ENCODE results near the gene ZNF423. TPM values are rescaled to one million over a fixed set of nuclear protein-coding genes. Genes with fewer than 3 reads are reported as not detected.
A peak's percentile ranks its signal among the peaks of the same experiment; 100 is the strongest.

The ZNF423 gene
- total RNA-seq, 1 experiment from 2014 or later: 43.6 TPM

- H3K4me3 ChIP-seq (ENCODE audit: insufficient read depth, low read depth, low read length): no peak overlapping the region
- no peaks in the 10 kb centered on the region for H3K27me3 ChIP-seq (ENCODE audit: control insufficient read depth, insufficient read depth, low read length)
- no peak for DNase-seq
- no peaks in the 10 kb centered on the region for H3K36me3 ChIP-seq (replicated peaks; ENCODE audit: control insufficient read depth, insufficient read depth, low read length)
Observed at GRCh38 chr16:49550666-49551065, 305.2 kb downstream of the ZNF423 start.

DNA sequence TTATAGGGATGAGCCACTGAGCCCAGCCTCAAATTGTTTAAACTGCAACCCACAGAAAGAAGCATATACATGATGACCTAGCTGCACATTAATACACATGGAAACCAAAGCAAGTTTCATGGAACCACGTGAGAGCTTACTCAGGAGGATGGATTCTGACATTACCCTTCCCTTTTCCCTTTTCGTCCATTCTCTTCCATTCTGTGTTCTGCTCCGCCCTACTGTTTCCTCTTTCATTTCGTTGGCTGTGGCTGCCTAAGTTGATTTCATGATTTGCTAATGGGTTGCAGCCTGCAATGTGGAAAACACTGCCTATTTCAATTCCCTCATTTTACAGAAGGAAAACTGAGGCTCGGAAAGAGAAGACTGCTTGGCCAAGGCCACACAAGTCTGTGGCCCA, 305.8 kb downstream of the ZNF423 start:
- no peaks in the 10 kb centered on the region for H3K36me3 ChIP-seq (replicated peaks; ENCODE audit: control insufficient read depth, insufficient read depth, low read length)
- DNase-seq: no peak
- H3K4me3 ChIP-seq (ENCODE audit: insufficient read depth, low read depth, low read length): no peak overlapping the region
- no peaks in the 10 kb centered on the region for H3K27me3 ChIP-seq (ENCODE audit: control insufficient read depth, insufficient read depth, low read length)

GRCh38 chr16:49548325-49548970, 307.5 kb downstream of the ZNF423 start:
- no peak for DNase-seq
- no peak overlapping the region for H3K4me3 ChIP-seq (ENCODE audit: insufficient read depth, low read depth, low read length)
- H3K36me3 ChIP-seq (replicated peaks; ENCODE audit: control insufficient read depth, insufficient read depth, low read length): no peaks in the 10 kb centered on the region
- H3K27me3 ChIP-seq (ENCODE audit: control insufficient read depth, insufficient read depth, low read length): no peaks in the 10 kb centered on the region

DNA sequence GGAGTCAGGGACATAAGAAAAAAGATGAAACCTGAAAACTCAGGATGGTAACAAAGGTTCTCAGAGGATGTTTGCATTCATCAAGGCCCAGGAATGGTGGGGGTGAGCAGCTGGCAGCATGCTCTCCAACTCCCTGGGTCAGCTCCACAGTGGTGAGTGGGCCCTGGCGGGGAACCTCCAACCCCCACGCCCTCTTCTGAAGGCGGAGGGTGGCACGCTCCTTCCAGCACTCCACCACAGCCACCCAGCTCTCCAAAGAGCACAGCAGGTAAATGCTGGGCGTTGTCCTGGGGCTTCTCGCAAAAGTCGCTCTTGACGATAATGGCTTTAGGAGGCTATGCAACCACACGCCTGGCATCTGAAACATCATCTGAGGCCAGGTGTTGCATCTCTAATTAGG, 308.5 kb downstream of the ZNF423 start:
- H3K4me3 ChIP-seq (ENCODE audit: insufficient read depth, low read depth, low read length): no peak overlapping the region
- H3K27me3 ChIP-seq (ENCODE audit: control insufficient read depth, insufficient read depth, low read length): no peaks in the 10 kb centered on the region
- H3K36me3 ChIP-seq (replicated peaks; ENCODE audit: control insufficient read depth, insufficient read depth, low read length): no peaks in the 10 kb centered on the region
- no peak for DNase-seq

DNA sequence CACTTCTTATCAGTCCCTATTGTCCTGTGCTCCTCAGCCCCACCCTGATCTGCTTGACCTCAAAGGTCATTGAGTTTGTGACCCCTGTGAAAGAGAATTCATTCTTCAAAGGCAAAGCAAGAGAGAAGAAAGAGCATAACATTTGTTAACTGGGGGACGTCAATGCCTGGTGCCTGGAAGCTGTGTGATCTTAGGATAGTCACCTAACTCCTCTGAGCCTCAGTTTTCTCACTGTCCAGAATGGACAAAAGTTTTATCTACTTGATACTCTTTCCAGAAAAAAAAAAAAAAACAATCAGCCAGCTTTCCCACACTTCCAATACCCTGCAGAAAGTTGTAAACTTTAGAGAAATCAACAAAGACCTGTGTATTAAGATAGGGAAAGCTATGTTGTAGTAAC, 309.2 kb downstream of the ZNF423 start:
- DNase-seq: peak; percentile 39
- Histone ChIP-seq H3K4me3 (ENCODE audit: insufficient read depth, low read depth, low read length) (no peak overlapping the region), H3K36me3 (replicated peaks; ENCODE audit: control insufficient read depth, insufficient read depth, low read length) (no peaks in the 10 kb centered on the region), H3K27me3 (ENCODE audit: control insufficient read depth, insufficient read depth, low read length) (no peaks in the 10 kb centered on the region)

- no peaks in the 10 kb centered on the region for H3K27me3 ChIP-seq (ENCODE audit: control insufficient read depth, insufficient read depth, low read length)
- H3K36me3 ChIP-seq (replicated peaks; ENCODE audit: control insufficient read depth, insufficient read depth, low read length): no peaks in the 10 kb centered on the region
- no peak overlapping the region for H3K4me3 ChIP-seq (ENCODE audit: insufficient read depth, low read depth, low read length)
- no peak for DNase-seq
Observed at GRCh38 chr16:49545741-49546448, 310.0 kb downstream of the ZNF423 start.

DNA sequence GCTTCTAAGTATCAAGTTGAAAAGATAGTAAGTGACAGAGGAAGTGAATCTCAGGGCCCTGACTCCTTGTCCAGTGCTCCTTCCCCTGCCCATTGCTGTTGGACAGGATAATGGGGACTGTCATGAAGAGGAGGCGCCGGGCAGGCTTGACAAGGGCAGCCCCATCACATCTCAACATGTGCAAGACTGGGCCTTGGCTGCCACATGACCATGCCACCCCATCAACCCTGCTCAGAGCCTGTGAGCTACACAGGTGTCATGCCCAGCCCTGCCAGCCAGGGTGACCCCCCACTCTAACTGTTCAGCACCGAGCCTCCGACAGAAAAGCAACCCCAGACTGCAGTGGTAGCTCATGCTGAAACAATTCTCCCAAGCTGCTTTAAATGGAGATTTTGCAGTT, 310.7 kb downstream of the ZNF423 start:
- Histone ChIP-seq H3K4me3 (ENCODE audit: insufficient read depth, low read depth, low read length) (no peak overlapping the region), H3K27me3 (ENCODE audit: control insufficient read depth, insufficient read depth, low read length) (no peaks in the 10 kb centered on the region), H3K36me3 (replicated peaks; ENCODE audit: control insufficient read depth, insufficient read depth, low read length) (no peaks in the 10 kb centered on the region)
- DNase-seq: no peak

- Histone ChIP-seq H3K36me3 (replicated peaks; ENCODE audit: control insufficient read depth, insufficient read depth, low read length) (no peaks in the 10 kb centered on the region), H3K4me3 (ENCODE audit: insufficient read depth, low read depth, low read length) (no peak overlapping the region), H3K27me3 (ENCODE audit: control insufficient read depth, insufficient read depth, low read length) (no peaks in the 10 kb centered on the region)
- DNase-seq: no peak
Observed at GRCh38 chr16:49544828-49545227, 311.1 kb downstream of the ZNF423 start.

DNA sequence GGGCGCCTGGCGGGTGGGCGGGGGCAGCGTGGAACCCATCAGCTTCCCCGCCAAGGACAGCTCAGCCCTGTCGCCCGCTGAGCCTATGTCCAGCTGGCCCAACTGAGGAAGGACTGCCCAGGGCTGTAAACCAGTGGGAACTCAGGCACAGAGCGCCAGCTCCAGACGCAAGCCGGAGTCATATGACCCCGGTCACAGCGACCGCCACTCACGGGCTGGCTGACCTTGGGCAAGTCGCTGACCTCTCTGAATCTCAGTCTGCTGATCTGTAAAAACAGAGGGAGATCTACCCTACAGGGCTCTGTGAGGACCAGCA, 312.3 kb downstream of the ZNF423 start:
- Histone ChIP-seq H3K27me3 (ENCODE audit: control insufficient read depth, insufficient read depth, low read length) (no peaks in the 10 kb centered on the region), H3K4me3 (ENCODE audit: insufficient read depth, low read depth, low read length) (no peak overlapping the region), H3K36me3 (replicated peaks; ENCODE audit: control insufficient read depth, insufficient read depth, low read length) (no peaks in the 10 kb centered on the region)
- DNase-seq: no peak

DNA sequence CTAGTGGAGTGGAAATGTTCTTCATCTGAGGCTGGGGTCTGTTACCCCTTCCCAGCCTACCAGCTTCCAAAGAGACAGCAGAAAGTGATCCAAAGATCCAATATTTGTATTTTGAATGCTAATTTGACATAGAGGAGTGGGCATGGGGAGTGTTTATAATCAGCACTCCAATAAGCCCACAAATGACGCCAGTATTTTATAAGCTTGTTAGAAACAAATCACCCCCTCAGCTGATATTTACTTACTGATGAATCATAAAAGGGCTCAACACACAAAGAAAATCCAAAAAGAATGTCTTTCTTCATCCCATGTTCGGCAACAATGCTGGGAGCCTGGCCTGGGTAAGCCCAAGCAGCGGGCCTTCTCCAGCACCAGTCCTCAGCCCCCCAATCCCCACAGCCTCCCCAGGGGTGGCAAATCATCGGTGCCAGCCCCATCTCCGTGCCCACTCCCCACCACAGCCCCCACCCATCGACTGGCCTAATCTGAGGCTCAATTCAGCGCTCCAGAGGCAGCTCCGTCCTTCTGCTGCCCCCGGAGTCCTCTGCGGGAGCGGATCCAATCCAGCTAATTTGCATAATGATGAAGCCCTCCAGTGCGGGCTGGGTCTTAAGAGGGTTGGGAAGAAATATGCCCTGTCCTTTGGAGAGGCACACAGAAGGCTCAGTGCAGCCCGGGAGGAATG, 312.8 kb downstream of the ZNF423 start:
- H3K27me3 ChIP-seq (ENCODE audit: control insufficient read depth, insufficient read depth, low read length): no peaks in the 10 kb centered on the region
- peak; percentile 80 for DNase-seq
- H3K4me3 ChIP-seq (ENCODE audit: insufficient read depth, low read depth, low read length): no peak overlapping the region
- H3K36me3 ChIP-seq (replicated peaks; ENCODE audit: control insufficient read depth, insufficient read depth, low read length): no peaks in the 10 kb centered on the region

- DNase-seq: no peak
- Histone ChIP-seq H3K4me3 (ENCODE audit: insufficient read depth, low read depth, low read length) (no peak overlapping the region), H3K27me3 (ENCODE audit: control insufficient read depth, insufficient read depth, low read length) (no peaks in the 10 kb centered on the region), H3K36me3 (replicated peaks; ENCODE audit: control insufficient read depth, insufficient read depth, low read length) (no peaks in the 10 kb centered on the region)
Observed at GRCh38 chr16:49542391-49542891, 313.5 kb downstream of the ZNF423 start.

DNA sequence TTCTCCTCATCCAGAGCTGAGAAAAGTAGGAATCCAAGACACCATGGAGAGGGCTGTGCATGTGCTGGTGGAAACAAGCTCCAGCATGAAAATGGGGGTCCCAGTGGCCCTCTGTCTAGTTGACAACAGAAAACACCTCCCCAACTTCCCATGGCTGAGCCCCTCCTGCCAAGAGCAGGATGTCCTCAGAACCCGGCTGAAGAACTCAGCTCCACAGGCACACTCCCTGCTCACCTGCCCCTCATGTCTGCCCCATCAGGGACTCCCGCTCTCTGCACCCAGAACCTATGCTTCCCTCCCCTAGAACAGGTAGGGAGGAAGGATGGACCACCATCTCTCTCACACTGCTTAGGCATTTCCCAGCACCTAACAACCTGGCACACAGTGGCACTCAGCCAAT, 315.1 kb downstream of the ZNF423 start:
- Histone ChIP-seq H3K36me3 (replicated peaks; ENCODE audit: control insufficient read depth, insufficient read depth, low read length) (no peaks in the 10 kb centered on the region), H3K4me3 (ENCODE audit: insufficient read depth, low read depth, low read length) (no peak overlapping the region), H3K27me3 (ENCODE audit: control insufficient read depth, insufficient read depth, low read length) (no peaks in the 10 kb centered on the region)
- no peak for DNase-seq

DNA sequence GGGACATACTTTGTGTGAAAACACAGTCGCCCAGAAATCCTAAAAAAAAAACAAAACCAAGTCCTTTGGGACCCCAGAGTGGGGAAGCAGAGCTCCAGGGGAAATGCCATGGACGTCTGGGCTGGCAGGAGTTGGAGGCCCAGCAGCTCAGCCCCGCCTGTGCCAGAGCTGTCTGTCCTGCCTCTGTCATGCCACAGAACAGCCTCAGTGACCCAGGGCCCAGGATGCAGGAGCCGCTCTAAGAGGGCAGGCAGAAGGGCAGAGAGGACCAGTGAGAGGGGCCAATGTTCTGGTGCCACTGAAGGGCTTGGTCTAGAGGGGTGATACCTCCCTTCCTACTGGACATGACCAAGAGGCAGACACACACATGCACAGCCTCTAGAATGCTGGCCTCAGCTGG, 316.2 kb downstream of the ZNF423 start:
- no peak overlapping the region for H3K4me3 ChIP-seq (ENCODE audit: insufficient read depth, low read depth, low read length)
- DNase-seq: no peak

GRCh38 chr16:49537924-49538459, 317.9 kb downstream of the ZNF423 start:
- Histone ChIP-seq H3K27me3 (ENCODE audit: control insufficient read depth, insufficient read depth, low read length) (no peaks in the 10 kb centered on the region), H3K4me3 (ENCODE audit: insufficient read depth, low read depth, low read length) (no peak overlapping the region), H3K36me3 (replicated peaks; ENCODE audit: control insufficient read depth, insufficient read depth, low read length) (no peaks in the 10 kb centered on the region)
- DNase-seq: peak; percentile 78

More for the DNA sequence above, 316.2 kb downstream of the ZNF423 start:
- no peaks in the 10 kb centered on the region for H3K36me3 ChIP-seq (replicated peaks; ENCODE audit: control insufficient read depth, insufficient read depth, low read length)
- no peaks in the 10 kb centered on the region for H3K27me3 ChIP-seq (ENCODE audit: control insufficient read depth, insufficient read depth, low read length)

All from H7 (cell line).